ENCODE measurements around the gene MYO5B. TPM values are rescaled to one million over a fixed set of nuclear protein-coding genes. Genes with fewer than 3 reads are reported as not detected.

MYO5B gene
- total and polyA plus RNA-seq, 8 donors: 6.2 to 25.3 (median 12.6) TPM

DNA sequence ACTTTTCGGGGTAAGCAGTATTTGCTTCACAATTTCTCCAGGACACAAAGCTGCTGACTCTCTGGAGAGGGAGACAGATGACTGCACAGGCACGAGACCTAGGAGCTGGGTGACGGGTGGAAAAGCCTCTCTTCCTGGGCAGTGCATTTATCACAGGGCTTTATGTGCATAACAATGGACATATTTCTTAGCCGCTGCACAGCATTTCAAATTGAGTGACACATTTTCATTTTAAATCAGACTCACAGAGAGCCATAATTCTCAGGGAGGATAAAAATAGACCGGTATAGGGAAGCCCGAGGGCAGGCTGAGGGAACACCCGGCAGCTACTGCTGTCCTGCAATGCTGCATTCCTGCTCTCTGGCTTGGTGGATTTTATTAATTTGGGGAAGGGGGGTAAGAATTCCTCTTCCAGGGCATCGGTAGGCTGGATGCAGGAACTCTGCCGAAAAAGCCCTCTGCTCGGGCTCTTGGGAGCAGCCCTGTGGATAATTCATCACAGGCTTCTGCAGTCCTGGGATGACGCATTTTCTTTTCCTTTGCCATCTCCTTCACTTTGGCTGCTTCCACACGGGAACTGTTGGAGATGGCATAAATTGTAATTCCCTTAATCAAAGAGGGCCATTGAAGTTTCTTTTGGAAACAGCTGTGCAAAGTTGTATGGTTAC, 273.5 kb downstream of the MYO5B start:
- DNase-seq (no peak), ATAC-seq (no peak), FAIRE-seq (no peak)
- TF ChIP-seq, protein P1, sequence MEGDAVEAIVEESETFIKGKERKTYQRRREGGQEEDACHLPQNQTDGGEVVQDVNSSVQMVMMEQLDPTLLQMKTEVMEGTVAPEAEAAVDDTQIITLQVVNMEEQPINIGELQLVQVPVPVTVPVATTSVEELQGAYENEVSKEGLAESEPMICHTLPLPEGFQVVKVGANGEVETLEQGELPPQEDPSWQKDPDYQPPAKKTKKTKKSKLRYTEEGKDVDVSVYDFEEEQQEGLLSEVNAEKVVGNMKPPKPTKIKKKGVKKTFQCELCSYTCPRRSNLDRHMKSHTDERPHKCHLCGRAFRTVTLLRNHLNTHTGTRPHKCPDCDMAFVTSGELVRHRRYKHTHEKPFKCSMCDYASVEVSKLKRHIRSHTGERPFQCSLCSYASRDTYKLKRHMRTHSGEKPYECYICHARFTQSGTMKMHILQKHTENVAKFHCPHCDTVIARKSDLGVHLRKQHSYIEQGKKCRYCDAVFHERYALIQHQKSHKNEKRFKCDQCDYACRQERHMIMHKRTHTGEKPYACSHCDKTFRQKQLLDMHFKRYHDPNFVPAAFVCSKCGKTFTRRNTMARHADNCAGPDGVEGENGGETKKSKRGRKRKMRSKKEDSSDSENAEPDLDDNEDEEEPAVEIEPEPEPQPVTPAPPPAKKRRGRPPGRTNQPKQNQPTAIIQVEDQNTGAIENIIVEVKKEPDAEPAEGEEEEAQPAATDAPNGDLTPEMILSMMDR (IDR thresholded peaks at IDR 0.05): no peak
- 79 to 82% methylated on average over 12 of the region's 12 CpGs for WGBS, 2 donors
- Histone ChIP-seq H3K27ac (no peak overlapping the region), H3K4me1 (no peaks in the 10 kb centered on the region), H3K9me3 (no peaks in the 10 kb centered on the region), H3K27me3 (no peaks in the 10 kb centered on the region), H3K4me3 (no peak overlapping the region), H3K36me3 (no peaks in the 10 kb centered on the region)
- intact Hi-C loops (cut with DNase I): no loop called here

DNA sequence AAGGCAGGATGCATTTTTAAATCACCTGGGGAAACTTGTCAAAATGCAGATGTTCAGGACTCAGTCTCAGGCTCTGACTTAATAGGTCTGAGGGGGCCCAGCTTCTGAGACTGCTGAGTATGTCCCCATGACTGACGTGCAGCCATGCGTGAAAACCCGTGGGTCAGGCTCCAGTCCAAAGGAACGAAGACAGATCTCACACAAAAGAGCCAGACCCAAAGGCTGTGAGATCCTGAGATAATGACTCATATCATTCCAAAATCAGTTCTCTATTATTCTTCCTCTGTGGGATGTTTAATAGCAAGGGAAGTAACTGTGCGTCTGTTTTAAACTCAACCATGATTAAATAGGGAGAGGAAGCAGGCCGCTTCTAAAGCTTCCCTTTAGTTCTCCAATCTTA, 274.2 kb downstream of the MYO5B start:
- no peaks in the 10 kb centered on the region for H3K27me3 ChIP-seq
- no peaks in the 10 kb centered on the region for H3K4me1 ChIP-seq
- intact Hi-C loops (cut with DNase I): no loop called here
- H3K27ac ChIP-seq: no peak overlapping the region
- TF ChIP-seq, protein P1 (IDR thresholded peaks at IDR 0.05): no peak
- H3K36me3 ChIP-seq: no peaks in the 10 kb centered on the region
- FAIRE-seq (no peak), ATAC-seq (no peak), DNase-seq (no peak)
- H3K9me3 ChIP-seq: no peaks in the 10 kb centered on the region
- WGBS, 2 donors: 75 to 81% methylated on average over 6 of the region's 6 CpGs
- no peak overlapping the region for H3K4me3 ChIP-seq

DNA sequence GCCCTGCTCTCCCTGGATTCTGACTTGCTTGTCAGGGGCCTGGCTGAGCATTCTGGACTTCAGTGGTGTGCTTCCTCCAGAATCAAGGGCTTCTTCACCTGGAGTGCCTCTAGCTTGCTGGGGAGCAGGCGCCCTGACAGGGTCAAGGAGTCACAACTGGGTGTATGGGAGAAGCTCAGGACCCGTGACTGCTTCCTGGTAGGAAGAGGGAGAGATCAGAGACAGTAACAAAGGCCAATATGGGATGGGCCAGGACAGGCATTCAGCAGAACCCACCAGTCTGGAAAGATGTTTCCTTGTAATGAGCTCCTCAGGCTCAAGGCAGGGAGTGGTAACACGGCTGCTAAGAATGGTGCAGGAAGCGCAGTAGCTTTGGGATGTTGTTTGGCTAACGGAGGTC, 277.2 kb downstream of the MYO5B start:
- DNase-seq: no peak
- H3K9me3 ChIP-seq: no peaks in the 10 kb centered on the region
- intact Hi-C loops (cut with DNase I): no loop called here
- WGBS, 2 donors: 94 to 96% methylated on average over 5 of the region's 5 CpGs
- no peaks in the 10 kb centered on the region for H3K4me1 ChIP-seq
- no peaks in the 10 kb centered on the region for H3K36me3 ChIP-seq
- TF ChIP-seq, protein P1 (IDR thresholded peaks at IDR 0.05): no peak
- no peaks in the 10 kb centered on the region for H3K27me3 ChIP-seq
- no peak for ATAC-seq
- H3K4me3 ChIP-seq: no peak overlapping the region
- H3K27ac ChIP-seq: no peak overlapping the region
- FAIRE-seq: no peak

DNA sequence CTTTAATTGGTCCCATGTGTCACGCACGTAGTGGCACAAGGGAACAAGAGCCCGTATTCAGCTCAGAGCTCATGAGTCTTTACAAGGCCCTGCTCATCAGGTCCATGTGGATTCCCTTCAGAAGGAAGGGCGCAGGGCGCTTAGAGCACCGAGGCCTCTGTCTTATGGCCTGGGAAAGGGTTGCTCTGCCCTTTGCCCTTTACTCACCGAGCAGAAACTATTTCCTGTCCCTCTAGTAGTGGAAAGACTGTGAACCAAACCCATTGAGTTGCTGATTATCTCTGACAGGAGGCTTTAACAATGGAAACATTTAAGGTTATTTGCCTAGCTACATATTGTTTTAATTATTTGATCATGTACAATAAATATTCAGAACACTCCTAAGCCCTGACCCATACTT, 279.6 kb downstream of the MYO5B start:
- H3K9me3 ChIP-seq: no peaks in the 10 kb centered on the region
- FAIRE-seq (no peak), ATAC-seq (no peak), DNase-seq (no peak)
- 86 to 88% methylated on average over 7 of the region's 7 CpGs for WGBS, 2 donors
- intact Hi-C loops (cut with DNase I): no loop called here
- no peak overlapping the region for H3K4me3 ChIP-seq
- H3K27me3 ChIP-seq: no peaks in the 10 kb centered on the region
- peaks cover 0 to 4% (median 0%) of the 10 kb centered on the region in 3 donors for H3K4me1 ChIP-seq
- no peak overlapping the region for H3K27ac ChIP-seq
- H3K36me3 ChIP-seq: no peaks in the 10 kb centered on the region
- TF ChIP-seq, protein P1 (IDR thresholded peaks at IDR 0.05): no peak

DNA sequence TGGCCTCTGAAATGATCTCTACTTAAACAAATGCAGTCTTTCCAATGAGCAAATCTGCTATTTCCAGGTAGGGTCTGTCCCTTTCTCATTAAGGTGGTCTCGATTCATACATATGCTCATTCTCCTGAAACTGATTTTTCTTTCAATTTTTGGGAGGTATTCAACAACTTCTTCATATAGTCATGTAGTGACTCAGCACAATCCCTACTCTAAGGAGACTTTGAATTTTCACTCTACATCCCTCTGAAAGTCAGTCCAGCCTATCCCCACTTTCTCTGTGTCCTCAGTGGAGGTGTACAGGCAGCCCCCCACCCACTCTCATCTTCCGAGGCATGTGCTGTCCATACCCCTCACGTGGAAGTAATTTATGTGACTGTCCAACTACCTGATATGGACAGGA, 281.7 kb downstream of the MYO5B start:
- Histone ChIP-seq H3K27me3 (no peaks in the 10 kb centered on the region), H3K4me1 (peaks cover 0 to 4% (median 0%) of the 10 kb centered on the region in 3 donors), H3K36me3 (no peaks in the 10 kb centered on the region), H3K9me3 (no peaks in the 10 kb centered on the region), H3K4me3 (no peak overlapping the region), H3K27ac (no peak overlapping the region)
- ATAC-seq: no peak
- 89 to 96% methylated on average over 3 of the region's 3 CpGs for WGBS, 2 donors
- FAIRE-seq: no peak
- intact Hi-C loops (cut with DNase I): no loop called here
- DNase-seq: no peak
- TF ChIP-seq, protein P1 (IDR thresholded peaks at IDR 0.05): no peak
